Raji (cell line): ENCODE data around the gene FMN2.

ENCODE experiments used
- POLR2A ChIP-seq: IDR thresholded peaks from 2 replicates; pipeline ENCODE4 v1.6.1; 2011; ENCODE audit warnings: low read depth, low read length, control low read depth; ENCODE audit not compliant: insufficient read depth

The FMN2 gene

GRCh38 chr1:240332672-240333071 lies 241.0 kb downstream of the FMN2 start:
- no peak for TF ChIP-seq POLR2A

- no peak for TF ChIP-seq POLR2A
Observed at GRCh38 chr1:240337781-240338180, 246.1 kb downstream of the FMN2 start.

- no peak for TF ChIP-seq POLR2A
Observed at GRCh38 chr1:240338837-240339236, 247.2 kb downstream of the FMN2 start.

- TF ChIP-seq POLR2A, result no peak
Observed at GRCh38 chr1:240341365-240342250, 249.9 kb downstream of the FMN2 start.

GRCh38 chr1:240342251-240342625 lies 250.6 kb downstream of the FMN2 start:
- no peak for TF ChIP-seq POLR2A

GRCh38 chr1:240343045-240343444 lies 251.4 kb downstream of the FMN2 start:
- TF ChIP-seq POLR2A, result no peak

- TF ChIP-seq POLR2A, result no peak
Observed at GRCh38 chr1:240343966-240344365, 252.3 kb downstream of the FMN2 start.

GRCh38 chr1:240344918-240345317 lies 253.2 kb downstream of the FMN2 start:
- TF ChIP-seq POLR2A, result no peak

- no peak for TF ChIP-seq POLR2A
Observed at GRCh38 chr1:240349695-240350094, 258.0 kb downstream of the FMN2 start.

GRCh38 chr1:240350910-240351331 lies 259.2 kb downstream of the FMN2 start:
- no peak for TF ChIP-seq POLR2A

- no peak for TF ChIP-seq POLR2A
Observed at GRCh38 chr1:240351690-240352089, 260.0 kb downstream of the FMN2 start.

GRCh38 chr1:240352769-240353168 lies 261.1 kb downstream of the FMN2 start:
- no peak for TF ChIP-seq POLR2A

GRCh38 chr1:240356568-240356967 lies 264.9 kb downstream of the FMN2 start:
- no peak for TF ChIP-seq POLR2A

GRCh38 chr1:240362046-240362445 lies 270.4 kb downstream of the FMN2 start:
- no peak for TF ChIP-seq POLR2A

- TF ChIP-seq POLR2A, result no peak
Observed at GRCh38 chr1:240362826-240363225, 271.1 kb downstream of the FMN2 start.

GRCh38 chr1:240363315-240363714 lies 271.6 kb downstream of the FMN2 start:
- TF ChIP-seq POLR2A, result no peak

GRCh38 chr1:240363914-240364313 lies 272.2 kb downstream of the FMN2 start:
- no peak for TF ChIP-seq POLR2A
